Keratinocyte (primary cell): ENCODE measurements around the gene PCYOX1L. TPM values are rescaled to one million over a fixed set of nuclear protein-coding genes. Genes with fewer than 3 reads are reported as not detected.

Experiments used
- DNase-seq: peaks from one replicate; pipeline ENCODE4 v3.0.0-alpha.2; 2011; ENCODE audit warnings: low read depth, missing footprints, low spot score
- FAIRE-seq: peaks from 2 replicates; lab custom pipeline; 2011; peaks lifted over from hg19 to GRCh38; lab: Jason Lieb, UNC
- H2AFZ ChIP-seq: 2 replicates; pipeline ENCODE4 v1.6.0; 2012; ENCODE audit warnings: low read length, control low read depth, inconsistent platforms; ENCODE audit not compliant: control insufficient read depth
- H3K27ac ChIP-seq: 2 replicates; pipeline ENCODE4 v1.5.1; 2011; ENCODE audit warnings: low read length; ENCODE audit not compliant: control insufficient read depth, insufficient read depth
- H3K27me3 ChIP-seq: 3 replicates; pipeline ENCODE4 v1.6.0; 2011; ENCODE audit warnings: low read length; ENCODE audit not compliant: control insufficient read depth, insufficient read depth; ENCODE audit errors: extremely low read depth
- H3K36me3 ChIP-seq, 2 experiments: 2 replicates in 1 of 2; 3 replicates in 1 of 2; pipeline ENCODE4 v1.5.1; 2011; ENCODE audit warnings: low read length in 2 of 2, mild to moderate bottlenecking in 1 of 2; ENCODE audit not compliant: control insufficient read depth in 2 of 2, insufficient read depth in 2 of 2; ENCODE audit errors: extremely low read depth in 1 of 2
- H3K4me1 ChIP-seq: 3 replicates; pipeline ENCODE4 v1.5.1; 2011; ENCODE audit warnings: low read length; ENCODE audit not compliant: control insufficient read depth, insufficient read depth; ENCODE audit errors: extremely low read depth
- H3K4me2 ChIP-seq: 3 replicates; pipeline ENCODE4 v1.6.0; 2011; ENCODE audit warnings: low read depth, low read length; ENCODE audit not compliant: control insufficient read depth, insufficient read depth; ENCODE audit errors: extremely low read depth
- H3K4me3 ChIP-seq, 3 experiments: fragments of 200-600 bp in 1 of 3; sonication (generic) in 1 of 3; 2 replicates in 2 of 3; 3 replicates in 1 of 3; pipeline ENCODE4 v1.5.1; 2011 to 2016; ENCODE audit warnings: low read length in 3 of 3, mild to moderate bottlenecking in 3 of 3, control low read depth in 2 of 3, inconsistent platforms in 1 of 3, low read depth in 1 of 3, mixed read lengths in 1 of 3, mixed run types in 1 of 3, moderate library complexity in 1 of 3; ENCODE audit not compliant: control insufficient read depth in 2 of 3, insufficient read depth in 2 of 3; ENCODE audit errors: extremely low read depth in 1 of 3
- H3K79me2 ChIP-seq: 2 replicates; pipeline ENCODE4 v1.6.0; 2012; ENCODE audit warnings: low read length; ENCODE audit not compliant: control insufficient read depth, insufficient read depth
- H3K9ac ChIP-seq: 3 replicates; pipeline ENCODE4 v1.6.0; 2011; ENCODE audit warnings: low read length; ENCODE audit not compliant: control insufficient read depth, insufficient read depth; ENCODE audit errors: extremely low read depth
- H3K9me1 ChIP-seq: 3 replicates; pipeline ENCODE4 v1.6.0; 2011; ENCODE audit warnings: low read length; ENCODE audit not compliant: control insufficient read depth, insufficient read depth; ENCODE audit errors: extremely low read depth
- H3K9me3 ChIP-seq: 2 replicates; pipeline ENCODE4 v1.5.1; 2012; ENCODE audit warnings: low read depth, low read length; ENCODE audit not compliant: control insufficient read depth
- H4K20me1 ChIP-seq: 3 replicates; pipeline ENCODE4 v1.6.0; 2011; ENCODE audit warnings: low read length; ENCODE audit not compliant: control insufficient read depth, insufficient read depth; ENCODE audit errors: extremely low read depth
- EZH2 ChIP-seq: IDR thresholded peaks from one replicate; pipeline ENCODE4 v1.6.1; 2012; ENCODE audit warnings: inconsistent platforms, mild to moderate bottlenecking, low read length, moderate library complexity
- dilution Hi-C: fragments of 300-500 bp; cut with MboI; formaldehyde crosslinking; loops from one replicate; pipeline ENCODE4 v1.7.0; 2020; ENCODE audit warnings: low sequenced_read_pairs; ENCODE audit not compliant: extremely low pct_ligation_motif_present
- polyA minus RNA-seq, 3 experiments: library from RNA; depleted of rRNA, polyadenylated mRNA; stranded (reverse); fragments of >200 nt; gene quantifications; 1 replicate in 1 of 3; 2 replicates in 1 of 3; 3 replicates in 1 of 3; pipeline ENCODE4 v1.2.3, GENCODE V29; 2011
- polyA plus RNA-seq, 5 experiments: library from polyadenylated mRNA; depleted of rRNA in 3 of 5; stranded (reverse) in 3 of 5; stranded (forward) in 1 of 5; unstranded in 1 of 5; fragments of >200 nt; gene quantifications; 1 replicate in 1 of 5; 2 replicates in 3 of 5; 3 replicates in 1 of 5; pipeline versions ENCODE4 v1.2.1 to v1.2.3, GENCODE V29; 2011 to 2012; ENCODE audit warnings: missing spikeins in 2 of 5, low read depth in 1 of 5, low replicate concordance in 1 of 5
- TF ChIP-seq, protein P1 (sequence below), 3 experiments: IDR thresholded peaks in 1 of 3; conservative IDR thresholded peaks in 1 of 3; optimal IDR thresholded peaks in 1 of 3; 2 replicates in 2 of 3; 3 replicates in 1 of 3; pipeline versions ENCODE3 to v1.5.1; 2011; ENCODE audit warnings: low read length in 3 of 3, mild to moderate bottlenecking in 3 of 3, moderate library complexity in 2 of 3, control low read depth in 1 of 3, inconsistent platforms in 1 of 3; ENCODE audit not compliant: insufficient read depth in 2 of 3; ENCODE audit errors: extremely low read depth in 1 of 3

PCYOX1L gene, protein sequence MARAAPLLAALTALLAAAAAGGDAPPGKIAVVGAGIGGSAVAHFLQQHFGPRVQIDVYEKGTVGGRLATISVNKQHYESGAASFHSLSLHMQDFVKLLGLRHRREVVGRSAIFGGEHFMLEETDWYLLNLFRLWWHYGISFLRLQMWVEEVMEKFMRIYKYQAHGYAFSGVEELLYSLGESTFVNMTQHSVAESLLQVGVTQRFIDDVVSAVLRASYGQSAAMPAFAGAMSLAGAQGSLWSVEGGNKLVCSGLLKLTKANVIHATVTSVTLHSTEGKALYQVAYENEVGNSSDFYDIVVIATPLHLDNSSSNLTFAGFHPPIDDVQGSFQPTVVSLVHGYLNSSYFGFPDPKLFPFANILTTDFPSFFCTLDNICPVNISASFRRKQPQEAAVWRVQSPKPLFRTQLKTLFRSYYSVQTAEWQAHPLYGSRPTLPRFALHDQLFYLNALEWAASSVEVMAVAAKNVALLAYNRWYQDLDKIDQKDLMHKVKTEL
- polyA plus RNA-seq (9.5 to 12.8 TPM (median 9.9 TPM) in 3 replicates), polyA minus RNA-seq (7.4 to 11.9 TPM (median 9.5 TPM) in 3 replicates)
- polyA plus RNA-seq (2011; ENCODE audit: low read depth), result 6.3 TPM
- polyA plus RNA-seq (2011; cell fraction: cytosol; rRNA removed), result 5.6 and 6.1 TPM in 2 replicates
- 23.6 and 26.8 TPM in 2 replicates for polyA plus RNA-seq (2011; cell fraction: nucleus; rRNA removed)
- polyA plus RNA-seq (2012; ENCODE audit: low replicate concordance), result 6.9 and 8.3 TPM in 2 replicates
- 6.9 TPM for polyA minus RNA-seq (2011; cell fraction: cytosol; rRNA and poly(A)+ RNA removed)
- polyA minus RNA-seq (2011; cell fraction: nucleus; rRNA and poly(A)+ RNA removed), result 8.1 and 9.8 TPM in 2 replicates

DNA sequence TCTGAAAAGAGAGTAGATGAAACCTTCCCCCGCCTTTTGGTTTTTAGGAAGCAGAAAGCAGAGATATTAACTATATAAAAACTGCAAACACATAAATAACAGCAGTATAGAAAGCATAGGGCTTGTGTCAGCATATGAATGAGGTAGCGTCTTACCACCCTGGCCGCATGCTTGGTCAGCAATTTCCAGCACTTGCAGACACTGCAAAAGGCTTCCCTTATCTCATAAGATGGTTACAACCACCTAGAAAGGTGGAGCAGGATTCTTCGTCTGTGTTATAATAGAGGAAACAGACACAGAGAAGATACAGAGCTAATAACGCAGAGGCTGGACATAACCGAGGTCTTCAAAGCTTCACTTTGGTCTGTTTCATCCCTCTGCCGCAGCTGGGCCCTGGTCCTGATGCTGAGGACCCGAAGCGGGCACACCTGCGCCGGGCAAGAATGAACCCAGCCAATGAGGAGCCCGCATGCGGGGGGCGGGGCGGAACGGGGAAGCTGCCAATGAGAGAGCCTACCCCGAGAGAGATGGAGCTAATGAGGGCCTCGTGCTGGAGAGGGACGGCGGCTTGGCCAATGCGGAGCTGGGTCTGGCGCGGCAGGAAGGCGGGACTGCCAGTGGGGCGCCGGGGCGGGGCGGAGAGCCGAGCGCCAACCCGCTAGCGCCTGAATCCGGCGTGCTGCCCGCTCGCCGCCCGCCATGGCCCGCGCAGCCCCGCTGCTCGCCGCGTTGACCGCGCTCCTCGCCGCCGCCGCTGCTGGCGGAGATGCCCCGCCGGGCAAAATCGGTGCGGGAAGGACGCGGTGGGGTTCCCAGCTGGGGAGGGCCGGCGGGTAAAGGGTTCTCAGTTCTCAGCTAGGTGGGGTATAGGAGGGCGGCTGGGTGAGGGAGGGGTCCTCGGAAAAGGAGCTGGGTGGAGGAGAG, at the start of gene PCYOX1L:
PCYOX1L (plus strand) TSS at position 677 of the 924 bp plus-strand sequence; CDS start at position 700, 23 bp downstream.
- Histone ChIP-seq H3K79me2 (peaks cover 5% of the 10 kb centered on the region), H3K9ac (peak within 1 kb of the TSS; percentile 73), H3K4me2 (peak within 1 kb of the TSS; percentile 87), H3K4me1 (peaks cover 7% of the 10 kb centered on the region), H3K4me3 (peak within 1 kb of the TSS; percentile 49 to 83 (median 79)), H4K20me1 (no peaks in the 10 kb centered on the region), H3K9me1 (no peaks in the 10 kb centered on the region), H3K36me3 (peaks cover 0 to 3% of the 10 kb centered on the region in 2 experiments), H3K9me3 (no peaks in the 10 kb centered on the region), H3K27ac (peak within 1 kb of the TSS; percentile 21), H2AFZ (peak within 1 kb of the TSS; percentile 81), H3K27me3 (no peaks in the 10 kb centered on the region)
- DNase-seq, result peak; percentile 63
- dilution Hi-C loops, result no loop called here
- FAIRE-seq, result no peak
- TF ChIP-seq, protein P1, sequence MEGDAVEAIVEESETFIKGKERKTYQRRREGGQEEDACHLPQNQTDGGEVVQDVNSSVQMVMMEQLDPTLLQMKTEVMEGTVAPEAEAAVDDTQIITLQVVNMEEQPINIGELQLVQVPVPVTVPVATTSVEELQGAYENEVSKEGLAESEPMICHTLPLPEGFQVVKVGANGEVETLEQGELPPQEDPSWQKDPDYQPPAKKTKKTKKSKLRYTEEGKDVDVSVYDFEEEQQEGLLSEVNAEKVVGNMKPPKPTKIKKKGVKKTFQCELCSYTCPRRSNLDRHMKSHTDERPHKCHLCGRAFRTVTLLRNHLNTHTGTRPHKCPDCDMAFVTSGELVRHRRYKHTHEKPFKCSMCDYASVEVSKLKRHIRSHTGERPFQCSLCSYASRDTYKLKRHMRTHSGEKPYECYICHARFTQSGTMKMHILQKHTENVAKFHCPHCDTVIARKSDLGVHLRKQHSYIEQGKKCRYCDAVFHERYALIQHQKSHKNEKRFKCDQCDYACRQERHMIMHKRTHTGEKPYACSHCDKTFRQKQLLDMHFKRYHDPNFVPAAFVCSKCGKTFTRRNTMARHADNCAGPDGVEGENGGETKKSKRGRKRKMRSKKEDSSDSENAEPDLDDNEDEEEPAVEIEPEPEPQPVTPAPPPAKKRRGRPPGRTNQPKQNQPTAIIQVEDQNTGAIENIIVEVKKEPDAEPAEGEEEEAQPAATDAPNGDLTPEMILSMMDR (optimal IDR thresholded peaks at IDR 0.05 in 1 of 3, IDR thresholded peaks at IDR 0.05 in 1 of 3, conservative IDR thresholded peaks at IDR 0.05 in 1 of 3; ENCODE audit: extremely low read depth in 1 of 3, insufficient read depth in 2 of 3, low read length in 3 of 3), result no peak
- TF ChIP-seq EZH2, result no peak

DNA sequence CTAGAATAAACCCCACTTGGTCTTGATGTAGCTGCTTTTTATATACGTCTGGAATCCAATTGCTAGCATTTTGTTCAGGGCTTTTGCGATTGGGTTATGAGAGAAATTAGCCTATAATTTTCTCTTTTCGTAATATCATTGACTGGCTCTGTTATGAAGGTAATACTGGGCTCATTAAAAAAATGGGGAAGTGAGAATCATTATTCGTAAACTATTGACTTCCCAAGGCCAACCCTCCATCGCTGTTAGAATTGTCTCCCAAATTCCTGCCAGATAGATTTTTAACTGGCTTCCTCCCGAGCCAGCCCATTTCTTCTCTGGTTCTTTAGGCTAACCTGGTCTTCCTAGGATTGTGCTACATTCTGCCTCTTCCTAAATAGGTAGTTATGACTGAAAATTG, 48.5 kb upstream of the PCYOX1L start:
- FAIRE-seq (no peak), DNase-seq (no peak)
- H4K20me1 ChIP-seq, result no peaks in the 10 kb centered on the region
- dilution Hi-C loops, result no loop called here
- peaks cover under 1 to 5% of the 10 kb centered on the region in 2 experiments for H3K36me3 ChIP-seq
- no peaks in the 10 kb centered on the region for H3K4me1 ChIP-seq
- no peaks in the 10 kb centered on the region for H3K27me3 ChIP-seq
- H2AFZ ChIP-seq, result no peak overlapping the region
- H3K4me2 ChIP-seq, result no peak overlapping the region
- no peak overlapping the region for H3K9ac ChIP-seq
- no peak overlapping the region for H3K4me3 ChIP-seq
- H3K9me3 ChIP-seq, result no peaks in the 10 kb centered on the region
- TF ChIP-seq, protein P1 (optimal IDR thresholded peaks at IDR 0.05 in 1 of 3, IDR thresholded peaks at IDR 0.05 in 1 of 3, conservative IDR thresholded peaks at IDR 0.05 in 1 of 3; ENCODE audit: extremely low read depth in 1 of 3, insufficient read depth in 2 of 3, low read length in 3 of 3), result no peak
- no peak overlapping the region for H3K27ac ChIP-seq
- H3K9me1 ChIP-seq, result no peaks in the 10 kb centered on the region
- no peaks in the 10 kb centered on the region for H3K79me2 ChIP-seq
